Measurements from ENCODE around the gene UBA1. TPM values are rescaled to one million over a fixed set of nuclear protein-coding genes. Genes with fewer than 3 reads are reported as not detected.
A peak's percentile ranks its signal among the peaks of the same experiment; 100 is the strongest.

The UBA1 gene
- 79.8 and 94.8 TPM in 2 replicates for total RNA-seq

DNA sequence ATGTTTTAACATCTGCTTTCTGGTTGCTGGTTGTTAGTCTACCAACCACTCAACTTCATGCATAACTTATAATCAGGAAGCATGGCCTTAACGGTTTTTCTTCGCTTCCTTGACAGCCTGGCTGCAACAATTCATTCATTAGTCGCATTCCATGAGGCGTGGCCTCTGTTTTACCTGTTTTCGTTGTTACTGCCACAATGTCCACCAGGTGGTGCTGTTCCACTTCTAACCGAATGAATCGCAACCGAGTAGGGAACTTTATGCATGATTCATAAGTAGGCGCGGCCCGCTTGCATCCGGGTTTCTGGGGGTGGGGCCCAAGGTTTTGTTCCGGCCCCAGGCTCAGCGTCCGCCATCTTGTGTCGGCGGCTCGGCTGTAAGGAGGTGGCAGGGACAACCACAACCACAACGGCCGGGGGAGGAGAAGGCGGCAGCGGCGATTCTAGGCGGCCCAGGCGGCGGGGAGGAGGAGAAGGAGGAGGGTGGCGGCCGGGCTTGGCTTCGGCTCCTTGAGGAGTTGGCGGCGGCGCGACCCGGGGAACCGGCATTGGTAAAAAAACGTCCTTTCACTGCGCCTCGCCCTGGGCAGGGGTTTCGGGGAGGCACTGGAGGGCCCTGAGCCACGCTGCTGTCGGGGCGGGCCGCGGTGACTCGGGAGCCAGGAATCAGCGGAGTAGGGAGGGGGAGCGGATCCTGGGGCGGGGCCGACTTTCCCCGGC lies at the start of gene UBA1:
Gene UBA1, plus strand, starts transcription at position 355 of the 719 bp plus-strand sequence. CDS start 4,974 bp downstream, outside the sequence.
- DNase-seq (ENCODE audit: low read depth in 2 of 2) = peak; percentile 95 to 98

DNA sequence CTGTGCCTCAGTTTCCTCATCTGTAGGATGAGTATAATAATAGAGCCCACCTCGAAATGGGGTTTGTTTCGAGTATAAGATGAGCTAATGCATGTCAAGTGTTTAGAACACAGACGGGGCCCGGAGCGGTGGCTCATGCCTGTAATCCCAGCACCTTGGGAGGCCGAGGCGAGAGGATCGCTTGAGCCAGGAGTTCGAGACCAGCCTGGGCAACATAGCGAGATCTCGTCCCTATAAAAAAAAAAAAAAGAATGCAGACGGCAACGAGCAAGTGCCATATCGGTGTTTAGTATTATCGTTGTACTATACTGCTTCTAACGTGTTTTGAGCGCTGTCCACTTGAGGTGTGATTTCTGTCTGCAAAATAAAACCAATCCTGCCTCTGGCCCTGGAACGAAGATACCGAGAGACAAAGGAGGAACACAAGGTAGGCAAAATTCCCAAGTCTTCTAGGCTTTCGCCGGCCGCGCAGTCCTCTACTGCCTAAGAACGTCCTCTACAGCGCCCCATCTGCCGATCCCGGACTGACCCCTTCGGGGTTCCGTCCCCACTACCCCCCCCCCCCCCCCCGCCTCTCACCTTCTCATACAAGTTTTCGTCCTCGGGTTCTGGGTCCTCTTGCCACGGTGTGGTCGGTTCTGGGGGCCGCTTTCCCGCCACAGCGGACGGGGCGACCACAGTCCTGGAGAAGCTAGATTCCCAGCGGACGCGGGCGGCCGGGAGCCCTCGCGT lies 49.6 kb upstream of the UBA1 start:
- peak; percentile 47 to 51 for DNase-seq (ENCODE audit: low read depth in 2 of 2)

GRCh38 chrX:47144626-47145394 lies 48.8 kb upstream of the UBA1 start, which contains the start of the genes NDUFB11 and RBM10:
Gene NDUFB11 (minus strand): TSS chrX:47144702. CDS start chrX:47144679, 23 bp downstream.
Gene RBM10 (plus strand): TSS chrX:47145221. CDS start chrX:47147482, 2,261 bp downstream.
- peak; percentile 96 for DNase-seq (ENCODE audit: low read depth in 2 of 2)

DNA sequence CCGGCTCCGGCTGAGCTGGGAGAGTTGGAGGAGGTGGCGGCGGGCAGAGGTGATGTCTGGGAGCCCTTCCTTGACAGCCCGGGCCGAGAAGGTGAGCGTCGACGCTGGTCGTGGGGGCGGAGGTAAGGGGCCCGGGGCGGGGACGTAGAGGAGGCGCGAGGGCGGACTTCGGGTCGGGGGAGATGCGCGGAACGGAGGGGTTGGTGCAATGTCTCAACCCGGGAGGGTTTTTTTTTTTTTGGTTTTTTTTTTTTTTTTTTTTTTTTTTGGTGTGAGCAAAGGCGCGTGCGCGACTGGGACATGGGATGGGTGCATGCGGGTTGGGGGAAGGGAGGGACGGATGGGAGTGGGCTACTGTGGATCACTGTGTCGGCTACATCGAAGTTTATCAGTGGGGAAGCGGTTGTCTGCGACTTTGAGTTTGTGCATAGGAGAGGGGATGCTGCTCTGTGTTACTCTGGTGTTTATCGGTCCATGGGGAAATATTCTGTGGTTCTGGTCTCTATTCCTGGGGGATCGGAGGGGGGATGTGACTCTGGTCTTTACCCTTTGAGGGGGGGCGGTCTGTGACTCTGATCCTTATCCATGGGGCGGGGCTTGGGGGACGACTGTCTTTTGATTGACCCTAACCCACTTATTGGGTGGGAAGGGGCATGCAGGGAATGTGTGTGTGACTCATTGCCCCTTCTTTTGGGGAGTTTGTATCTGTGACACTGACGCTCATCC lies 48.1 kb upstream of the UBA1 start:
- peak in 1 of 2 donors; percentile 32 for DNase-seq (ENCODE audit: low read depth in 2 of 2)

GRCh38 chrX:47146121-47146935 lies 47.3 kb upstream of the UBA1 start:
- no peak for DNase-seq (ENCODE audit: low read depth in 2 of 2)

DNA sequence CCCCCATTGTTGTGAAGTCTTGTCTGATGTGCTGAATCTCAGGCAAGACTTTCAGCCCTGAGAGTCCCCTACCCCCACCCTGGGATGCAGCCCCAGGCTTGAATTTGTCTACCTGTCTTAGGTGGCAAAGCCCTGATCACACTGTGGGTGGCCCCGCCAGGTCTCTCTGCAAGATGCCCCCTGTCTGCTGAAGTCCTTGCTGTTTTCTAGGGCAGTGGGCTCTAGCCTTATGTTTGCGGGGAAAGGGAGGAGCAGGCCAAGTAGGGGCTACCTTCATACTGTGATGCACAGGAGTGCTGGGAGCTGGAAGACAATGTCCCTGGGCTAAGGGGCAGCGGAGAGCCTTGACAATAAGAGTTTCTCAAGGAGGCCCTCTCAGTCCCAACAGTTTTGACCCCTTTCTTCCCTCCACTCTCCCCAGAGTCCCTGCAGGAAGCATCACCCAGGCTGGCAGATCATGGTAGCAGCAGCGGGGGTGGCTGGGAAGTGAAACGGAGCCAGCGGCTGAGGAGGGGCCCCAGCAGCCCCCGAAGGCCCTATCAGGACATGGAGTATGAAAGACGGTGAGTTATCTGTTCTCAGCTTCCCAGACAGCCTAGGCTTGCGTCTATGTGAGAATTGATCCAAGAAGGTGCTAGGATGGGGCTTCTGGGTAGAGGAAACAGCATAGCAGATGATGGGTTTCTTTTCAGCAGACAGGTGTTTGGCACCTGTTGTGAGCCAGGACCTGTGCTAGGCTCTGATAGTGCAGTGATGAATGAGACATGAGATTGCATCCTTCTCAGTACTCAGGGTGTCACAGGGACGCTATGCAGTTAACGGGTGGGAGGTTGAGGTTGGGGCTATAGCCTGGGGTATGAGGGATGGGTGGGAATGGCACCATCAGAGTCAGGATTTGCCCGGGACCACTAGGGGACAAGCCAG lies 46.4 kb upstream of the UBA1 start:
- DNase-seq (ENCODE audit: low read depth in 2 of 2) = no peak

DNA sequence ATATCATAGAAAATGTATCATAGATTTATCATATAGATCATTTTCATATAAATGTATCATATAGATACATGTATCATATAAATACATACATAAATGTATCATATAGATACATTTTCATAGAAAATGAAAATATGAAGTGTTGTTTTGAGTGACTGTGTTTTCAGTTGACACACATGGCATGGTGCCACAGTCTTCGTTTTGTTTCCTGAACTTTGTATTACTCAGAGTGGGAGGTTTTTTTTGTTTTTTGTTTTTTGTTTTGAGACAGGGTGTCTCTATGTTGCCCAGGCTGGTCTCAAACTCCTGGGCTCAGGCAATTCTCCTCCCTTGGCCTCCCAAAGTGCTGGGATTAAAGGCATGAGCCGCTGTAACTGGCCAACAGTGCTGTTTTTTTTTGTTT lies 44.7 kb upstream of the UBA1 start:
- peak; percentile 68 to 69 for DNase-seq (ENCODE audit: low read depth in 2 of 2)

- DNase-seq (ENCODE audit: low read depth in 2 of 2) = no peak
These were observed 42.2 kb upstream of the UBA1 start for GRCh38 chrX:47151435-47151834.

- DNase-seq (ENCODE audit: low read depth in 2 of 2) = no peak
These were observed 36.8 kb upstream of the UBA1 start for GRCh38 chrX:47156611-47157520.

- no peak for DNase-seq (ENCODE audit: low read depth in 2 of 2)
These were observed 35.5 kb upstream of the UBA1 start for GRCh38 chrX:47158131-47158530.

GRCh38 chrX:47158781-47159180 lies 34.8 kb upstream of the UBA1 start:
- no peak for DNase-seq (ENCODE audit: low read depth in 2 of 2)

DNA sequence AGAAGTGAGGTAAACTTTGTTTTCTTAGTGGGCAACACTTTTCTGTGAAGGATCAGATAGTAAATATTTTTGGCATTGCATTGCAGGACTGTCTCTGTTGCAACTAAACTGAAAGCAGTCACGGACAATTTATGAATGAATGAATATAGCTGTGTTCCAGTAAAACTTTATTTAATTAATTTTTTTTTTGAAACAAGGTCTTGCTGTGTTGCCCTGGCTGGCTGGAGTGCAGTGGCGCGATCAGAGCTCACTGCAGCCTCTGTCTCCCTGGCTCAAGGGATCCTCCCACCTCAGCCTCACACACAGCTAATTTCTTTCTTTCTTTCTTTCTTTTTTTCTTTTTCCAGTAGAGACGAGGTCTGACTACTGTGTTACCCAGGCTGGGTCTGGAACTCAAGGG lies 32.8 kb upstream of the UBA1 start:
- no peak for DNase-seq (ENCODE audit: low read depth in 2 of 2)

DNA sequence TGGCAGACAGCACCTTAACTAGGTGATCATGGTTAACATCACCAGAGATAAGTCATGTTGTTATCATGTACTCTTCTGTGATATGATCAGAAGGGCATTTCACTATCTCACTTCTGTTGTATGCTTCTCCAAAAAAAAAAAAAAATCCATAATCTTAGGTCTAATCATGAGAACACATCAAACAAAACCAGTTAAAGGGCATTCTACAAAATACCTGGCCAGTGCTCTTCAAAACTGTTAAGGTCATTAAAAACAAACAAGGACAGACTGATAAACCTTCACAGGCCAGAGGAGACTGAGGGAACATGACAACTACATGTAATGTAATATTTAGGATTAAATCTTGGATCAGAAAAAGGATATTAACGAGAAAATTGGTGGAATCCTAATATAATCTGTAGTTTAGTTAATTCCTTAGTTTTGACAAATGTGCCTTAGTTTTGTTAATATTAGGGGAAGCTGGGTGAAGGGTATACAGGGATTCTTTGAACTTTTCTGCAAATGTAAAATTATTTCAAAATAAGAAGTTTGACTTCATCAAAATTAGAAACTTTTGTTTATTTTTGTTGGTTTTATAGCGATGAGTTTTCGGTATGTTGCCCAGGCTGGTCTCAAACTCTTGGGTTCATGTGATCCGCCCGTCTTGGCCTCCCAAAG lies 30.6 kb upstream of the UBA1 start:
- no peak for DNase-seq (ENCODE audit: low read depth in 2 of 2)

DNA sequence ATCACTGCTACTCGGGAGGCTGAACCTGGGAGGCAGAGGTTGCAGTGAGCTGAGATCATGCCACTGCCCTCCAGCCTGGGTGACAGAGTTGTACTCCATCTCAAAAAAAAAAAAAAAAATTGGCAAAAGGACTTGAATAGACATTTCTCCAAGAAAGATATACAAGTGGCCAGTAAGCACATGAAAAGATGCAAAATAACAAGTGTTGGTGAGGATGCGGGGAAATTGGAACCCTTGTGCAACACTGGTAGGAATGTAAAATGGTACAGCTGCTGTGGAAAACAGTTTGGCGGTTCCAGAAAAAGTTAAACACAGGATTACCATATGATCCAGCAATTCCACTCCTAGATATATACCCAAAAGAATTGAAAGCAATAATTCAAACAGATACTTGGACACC lies 29.2 kb upstream of the UBA1 start:
- DNase-seq (ENCODE audit: low read depth in 2 of 2) = no peak

- no peak for DNase-seq (ENCODE audit: low read depth in 2 of 2)
These were observed 27.5 kb upstream of the UBA1 start for GRCh38 chrX:47166126-47166525.

DNA sequence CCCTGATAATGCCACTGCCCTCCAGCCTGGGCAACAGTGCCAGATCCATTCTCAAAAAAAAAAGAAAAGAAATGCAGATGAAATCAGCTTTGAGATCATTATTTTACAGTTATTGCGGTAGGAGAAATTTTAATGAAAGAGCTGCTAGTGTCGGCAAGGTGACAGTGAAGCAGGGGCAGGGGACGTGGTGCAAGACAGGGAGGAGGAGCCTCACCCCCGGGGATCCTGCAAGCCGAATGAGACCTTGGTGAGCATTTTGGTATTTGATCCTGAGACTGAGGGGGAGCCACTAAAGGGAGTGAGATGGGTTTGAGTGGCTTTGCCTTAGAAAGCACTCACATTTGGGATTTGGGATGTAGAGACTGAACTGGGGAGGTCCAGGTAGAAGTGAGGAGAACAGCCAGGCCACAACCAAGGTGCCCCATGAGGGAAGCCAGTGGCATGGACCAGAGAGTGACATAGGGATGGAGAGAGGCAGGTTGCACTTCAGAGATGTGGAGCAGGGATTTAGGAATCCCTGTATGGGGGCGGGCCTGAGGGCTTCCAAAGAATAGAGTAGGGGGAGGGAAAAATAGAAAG lies 25.0 kb upstream of the UBA1 start:
- no peak for DNase-seq (ENCODE audit: low read depth in 2 of 2)

DNA sequence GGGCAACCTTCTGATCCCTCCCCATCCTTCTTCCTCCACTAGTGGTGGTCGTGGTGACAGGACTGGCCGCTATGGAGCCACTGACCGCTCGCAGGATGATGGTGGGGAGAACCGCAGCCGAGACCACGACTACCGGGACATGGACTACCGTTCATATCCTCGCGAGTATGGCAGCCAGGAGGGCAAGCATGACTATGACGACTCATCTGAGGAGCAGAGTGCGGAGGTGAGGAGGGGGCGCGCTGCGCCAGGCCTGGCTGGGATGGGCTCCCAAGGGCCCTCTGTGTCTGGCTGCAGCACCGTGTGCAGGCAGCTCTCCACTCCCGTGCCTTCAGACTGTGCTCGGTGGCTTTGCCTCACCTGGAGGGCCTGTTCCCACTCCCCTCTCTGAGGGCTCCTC lies 24.4 kb upstream of the UBA1 start:
- DNase-seq (ENCODE audit: low read depth in 2 of 2) = no peak
